NCI-H2107 treated with DMSO at 0.1 percent for 48 hours (cell line): Measurements from ENCODE around the gene MMP20.
"Not testable (repeated sequence)": the region's sequence is repeated elsewhere in the genome, so short reads cannot be mapped to it uniquely, and the experiment has no call there.

Source experiments
- DNase-seq: peaks from one replicate; lab custom pipeline; 2025; ENCODE audit not compliant: unreplicated experiment; lab: John Stamatoyannopoulos, UW

MMP20 gene

DNA sequence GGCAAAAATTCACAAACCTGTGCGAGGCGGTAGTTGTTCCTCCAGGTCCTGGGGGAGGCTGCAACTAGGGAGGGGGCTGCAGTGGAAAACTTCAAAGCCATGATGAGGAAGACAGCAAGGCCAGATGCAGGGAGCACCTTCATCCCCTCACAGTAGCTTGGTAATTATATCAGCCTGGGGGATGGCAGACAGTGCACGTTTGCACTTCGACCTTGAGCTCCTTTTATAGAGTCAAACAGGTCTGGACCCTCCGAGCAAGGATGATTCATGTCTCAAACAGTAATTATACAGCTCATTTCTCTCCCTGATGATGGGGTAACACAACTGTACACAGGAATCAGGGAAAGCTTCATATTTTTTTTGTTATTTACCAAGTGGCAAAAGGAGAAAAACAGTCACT is at the start of gene MMP20:
Gene MMP20, minus strand, starts transcription at position 156 of the 400 bp plus-strand sequence. Its CDS starts 13 bp downstream, at position 143.
- no peak for DNase-seq

DNA sequence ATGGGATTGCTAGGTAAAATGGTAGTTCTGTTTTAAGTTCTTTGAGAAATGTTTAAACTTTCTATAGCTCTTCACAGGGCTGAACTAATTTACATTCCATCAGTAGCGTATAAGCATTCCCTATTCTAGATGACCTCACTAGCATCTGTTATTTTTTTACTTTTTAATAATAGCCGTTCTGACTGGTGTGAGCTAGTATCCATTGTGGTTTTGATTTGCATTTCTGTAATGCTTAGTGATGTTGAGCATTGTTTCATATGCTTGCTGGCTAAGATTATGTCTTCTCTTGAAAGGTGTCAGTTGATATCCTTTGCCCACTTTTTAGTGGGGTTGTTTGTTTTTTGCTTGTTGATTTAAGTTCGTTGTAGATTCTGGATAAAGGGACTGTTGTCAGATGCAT is 44.5 kb upstream of the MMP20 start:
- no peak for DNase-seq

GRCh38 chr11:102666331-102666957 is 41.3 kb upstream of the MMP20 start:
- peak; percentile 27 for DNase-seq

DNA sequence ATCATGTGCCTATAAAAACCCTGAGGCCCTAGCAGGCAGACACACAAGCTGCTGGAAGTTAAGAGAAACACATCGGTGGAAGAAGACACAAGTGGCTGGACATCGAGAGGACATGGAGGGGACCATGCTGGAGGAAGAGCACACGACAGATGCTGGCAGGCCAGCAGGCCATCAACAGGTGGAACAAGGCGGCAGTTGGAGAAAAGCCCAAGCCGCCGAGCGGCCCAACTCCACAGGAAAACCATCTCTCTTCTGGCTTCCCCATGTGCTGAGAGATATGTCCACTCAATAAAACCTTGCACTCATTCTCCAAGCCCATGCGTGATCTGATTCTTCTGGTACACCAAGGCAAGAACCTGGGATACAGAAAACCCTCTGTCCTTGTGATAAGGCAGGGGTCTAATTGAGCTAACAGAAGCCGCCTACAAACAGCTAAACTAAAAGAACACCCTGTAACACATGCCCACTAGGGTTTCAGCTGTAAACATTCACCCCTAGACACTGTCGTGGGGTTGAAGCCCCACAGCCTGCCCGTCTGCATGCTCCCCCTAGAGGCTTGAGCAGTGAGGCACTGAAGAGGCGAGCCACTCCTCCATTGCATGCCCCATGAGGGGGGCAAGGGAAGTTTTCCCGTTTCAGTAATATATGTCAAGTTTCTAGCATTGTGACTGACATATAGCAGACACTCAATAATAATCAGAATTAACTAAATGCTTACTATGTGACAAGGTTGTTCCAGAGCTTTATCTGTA is 39.0 kb upstream of the MMP20 start:
- DNase-seq: no peak

GRCh38 chr11:102662607-102663006 is 37.5 kb upstream of the MMP20 start:
- DNase-seq: no peak

- no peak for DNase-seq
These were observed 35.9 kb upstream of the MMP20 start for GRCh38 chr11:102661040-102661439.

DNA sequence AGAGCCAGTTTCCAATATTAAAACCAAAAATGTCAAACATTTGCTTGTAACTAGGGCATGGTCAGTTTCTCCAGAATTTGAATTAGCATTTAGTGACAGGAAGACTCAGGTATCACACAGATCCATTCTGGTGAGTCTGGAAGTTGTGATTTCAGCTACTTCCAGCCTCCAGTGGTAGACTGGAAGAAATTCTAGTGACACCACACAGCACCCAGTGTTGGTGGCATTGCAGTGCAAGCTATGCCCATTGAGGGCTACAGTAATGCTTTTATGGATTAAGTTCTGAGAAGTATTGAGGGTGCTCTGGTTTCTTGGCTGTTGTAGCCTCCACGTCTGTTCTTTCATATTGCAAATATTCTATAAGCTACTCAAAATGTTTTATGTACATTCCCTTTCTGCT is 31.4 kb upstream of the MMP20 start:
- no peak for DNase-seq

GRCh38 chr11:102655547-102655946 is 30.4 kb upstream of the MMP20 start:
- no peak for DNase-seq

DNA sequence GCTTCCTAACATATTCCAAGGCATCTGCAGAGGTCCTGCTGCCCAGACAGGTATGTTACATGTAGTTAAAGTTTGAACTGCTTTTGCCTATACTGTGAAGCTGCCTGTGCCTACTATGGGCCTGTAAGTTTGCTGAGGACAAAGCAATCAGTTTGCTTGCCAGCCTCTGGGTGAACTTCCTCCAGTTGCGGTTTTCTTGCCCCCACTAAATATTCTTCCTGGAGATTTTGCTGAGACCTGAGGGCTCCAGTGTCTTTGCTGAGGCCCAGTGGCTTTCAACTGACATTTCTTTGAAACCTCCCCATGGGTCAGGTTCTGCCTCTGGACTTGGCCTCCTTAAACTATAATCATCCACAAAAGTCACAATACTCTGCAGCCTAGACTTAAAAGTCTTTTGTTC is 29.6 kb upstream of the MMP20 start:
- no peak for DNase-seq

GRCh38 chr11:102653744-102654291 is 28.7 kb upstream of the MMP20 start:
- no peak for DNase-seq

- DNase-seq: no peak
These were observed 22.3 kb upstream of the MMP20 start for GRCh38 chr11:102647430-102647829.

DNA sequence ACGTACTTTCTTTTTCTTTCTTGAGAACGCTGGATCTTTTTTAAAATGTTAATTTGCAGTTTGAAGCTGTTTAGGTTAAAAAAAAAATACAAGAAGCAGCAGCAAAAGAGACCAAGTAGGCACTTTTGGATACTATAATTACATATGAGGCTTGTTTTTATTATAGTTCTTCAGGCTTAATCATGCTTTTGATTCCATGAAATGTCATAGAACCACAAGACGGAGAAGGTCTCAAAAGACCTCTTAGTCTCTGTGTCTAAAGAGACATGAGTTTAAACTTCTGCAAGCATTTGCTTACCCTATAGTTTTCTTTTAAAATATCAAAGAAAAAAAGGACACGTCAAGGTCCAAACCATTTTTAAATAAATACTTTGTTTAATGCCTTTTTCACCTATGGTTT is 18.8 kb upstream of the MMP20 start:
- no peak for DNase-seq

- DNase-seq: no peak
These were observed 15.8 kb upstream of the MMP20 start for GRCh38 chr11:102640946-102641345.

GRCh38 chr11:102639656-102640055 is 14.5 kb upstream of the MMP20 start:
- DNase-seq: no peak

DNA sequence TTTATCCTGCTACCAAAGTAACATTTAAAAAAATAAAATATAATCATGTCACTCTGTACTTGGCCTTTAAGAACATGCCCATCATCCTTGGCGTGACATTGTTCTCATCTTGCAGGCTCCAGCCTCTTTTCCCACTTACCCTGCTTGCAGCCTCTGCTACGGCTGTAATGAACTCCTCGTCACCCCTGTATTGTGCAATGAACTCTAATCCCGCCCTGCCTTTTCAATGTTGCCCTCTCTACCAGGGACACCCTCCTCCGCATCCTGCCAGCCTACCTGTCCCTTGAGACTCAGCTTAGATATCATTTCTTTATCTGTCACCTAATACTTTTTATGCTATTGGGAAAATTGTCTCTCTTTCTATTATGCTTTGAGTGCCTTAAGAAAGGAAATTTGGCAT is 12.6 kb upstream of the MMP20 start:
- DNase-seq: peak; percentile 62

GRCh38 chr11:102633385-102634026 is 8.4 kb upstream of the MMP20 start:
- DNase-seq: no peak

- DNase-seq: no peak
These were observed 6.9 kb upstream of the MMP20 start for GRCh38 chr11:102632026-102632425.

DNA sequence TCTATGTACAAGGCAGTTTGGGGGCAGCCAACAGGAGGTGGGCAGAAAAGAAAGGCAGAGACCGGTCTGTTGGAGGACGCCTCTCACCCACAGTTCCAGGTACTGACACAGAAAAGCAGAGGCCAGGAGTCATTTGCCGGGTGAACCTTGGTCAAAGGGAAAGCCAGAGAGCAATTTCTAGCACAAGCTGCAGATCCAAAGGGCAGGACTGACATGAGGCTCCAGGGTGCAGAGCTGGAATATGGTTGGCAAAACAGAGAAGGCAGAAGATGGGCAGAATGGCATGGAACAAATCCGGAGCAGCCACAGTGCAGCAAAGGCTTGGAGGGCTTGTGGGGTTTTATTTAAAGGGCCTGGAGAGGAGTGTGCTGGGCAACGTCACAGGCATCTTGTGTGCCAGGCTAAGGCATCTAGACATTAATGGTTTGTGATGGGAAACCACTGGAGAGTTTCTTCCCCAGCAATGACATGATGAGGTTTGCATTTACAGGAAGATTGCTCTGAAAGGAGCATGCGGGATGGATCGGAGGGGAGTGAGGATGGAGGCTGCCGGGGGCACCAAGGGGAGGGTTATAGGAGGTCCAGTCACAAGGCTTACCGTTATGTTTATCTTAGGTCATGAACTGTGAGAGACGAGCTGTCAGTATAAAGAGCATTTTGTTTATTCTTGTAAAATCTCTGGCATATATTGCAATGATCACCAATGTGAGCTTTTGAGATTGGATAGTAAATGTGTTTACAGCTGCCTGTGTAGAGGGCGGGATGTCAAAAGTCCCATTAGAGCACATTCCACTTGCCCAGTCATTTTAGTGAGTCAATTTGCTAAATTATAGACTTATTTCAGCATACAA is 5.7 kb upstream of the MMP20 start:
- no peak for DNase-seq

GRCh38 chr11:102629908-102630307 is 4.8 kb upstream of the MMP20 start:
- not testable (repeated sequence) for DNase-seq

- DNase-seq: no peak
These were observed 1.5 kb upstream of the MMP20 start for GRCh38 chr11:102626676-102627075.

- no peak for DNase-seq
These were observed 1.1 kb downstream of the MMP20 start for GRCh38 chr11:102623998-102624397.
